Measurements from ENCODE around the gene BANF2. TPM values are rescaled to one million over a fixed set of nuclear protein-coding genes. Genes with fewer than 3 reads are reported as not detected.
A peak's percentile ranks its signal among the peaks of the same experiment; 100 is the strongest.

BANF2 gene
- total and polyA plus RNA-seq, 2 of the 13 experiments (the other 11 are each of a cell fraction or from before 2014, with no cell fraction given) = 0.35 TPM; not detected in 1

- TF ChIP-seq, protein P1, sequence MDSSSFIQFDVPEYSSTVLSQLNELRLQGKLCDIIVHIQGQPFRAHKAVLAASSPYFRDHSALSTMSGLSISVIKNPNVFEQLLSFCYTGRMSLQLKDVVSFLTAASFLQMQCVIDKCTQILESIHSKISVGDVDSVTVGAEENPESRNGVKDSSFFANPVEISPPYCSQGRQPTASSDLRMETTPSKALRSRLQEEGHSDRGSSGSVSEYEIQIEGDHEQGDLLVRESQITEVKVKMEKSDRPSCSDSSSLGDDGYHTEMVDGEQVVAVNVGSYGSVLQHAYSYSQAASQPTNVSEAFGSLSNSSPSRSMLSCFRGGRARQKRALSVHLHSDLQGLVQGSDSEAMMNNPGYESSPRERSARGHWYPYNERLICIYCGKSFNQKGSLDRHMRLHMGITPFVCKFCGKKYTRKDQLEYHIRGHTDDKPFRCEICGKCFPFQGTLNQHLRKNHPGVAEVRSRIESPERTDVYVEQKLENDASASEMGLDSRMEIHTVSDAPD (CRISPR knock-in tag; IDR thresholded peaks at IDR 0.05) = no peak
- TF ChIP-seq CTCF (CRISPR knock-in tag; IDR thresholded peaks at IDR 0.05) (no peak), ZNF749 (CRISPR knock-in tag; IDR thresholded peaks at IDR 0.05; ENCODE audit: borderline replicate concordance) (no peak), TCF12 (IDR thresholded peaks at IDR 0.05) (no peak), TCF12 (CRISPR knock-in tag; IDR thresholded peaks at IDR 0.05) (no peak), FOSL1 (CRISPR knock-in tag; IDR thresholded peaks at IDR 0.05; ENCODE audit: borderline replicate concordance) (no peak), CBX2 (IDR thresholded peaks at IDR 0.05; ENCODE audit: low read depth, low read length) (no peak), CBX2 (CRISPR knock-in tag; IDR thresholded peaks at IDR 0.05; ENCODE audit: low read depth) (no peak), FOXK1 (CRISPR knock-in tag; IDR thresholded peaks at IDR 0.05; ENCODE audit: borderline replicate concordance, low read depth) (no peak), SETDB1 (CRISPR knock-in tag; IDR thresholded peaks at IDR 0.05; ENCODE audit: borderline replicate concordance) (no peak), ZNF790 (CRISPR knock-in tag; IDR thresholded peaks at IDR 0.05; ENCODE audit: borderline replicate concordance) (0 out of 2 replicates have a peak, but pooled peaks have one; percentile 53), MXD4 (CRISPR knock-in tag; IDR thresholded peaks at IDR 0.05) (no peak), HES4 (CRISPR knock-in tag; IDR thresholded peaks at IDR 0.05; ENCODE audit: borderline replicate concordance) (peak; percentile 29; the same call in 1 of the 2 replicates), ZNF121 (CRISPR knock-in tag; IDR thresholded peaks at IDR 0.05) (no peak), PRPF4 (IDR thresholded peaks at IDR 0.05; ENCODE audit: low read depth, low read length, poor library complexity, severe bottlenecking) (no peak), ELF4 (CRISPR knock-in tag; IDR thresholded peaks at IDR 0.05; ENCODE audit: borderline replicate concordance) (0 out of 2 replicates have a peak, but pooled peaks have one; percentile 2), ZNF615 (CRISPR knock-in tag; IDR thresholded peaks at IDR 0.05; ENCODE audit: borderline replicate concordance) (no peak), ZNF530 (CRISPR knock-in tag; IDR thresholded peaks at IDR 0.05; ENCODE audit: low read depth) (no peak), ZXDC (CRISPR knock-in tag; IDR thresholded peaks at IDR 0.05) (0 out of 2 replicates have a peak, but pooled peaks have one; percentile 43)
- TF ChIP-seq, protein P2, sequence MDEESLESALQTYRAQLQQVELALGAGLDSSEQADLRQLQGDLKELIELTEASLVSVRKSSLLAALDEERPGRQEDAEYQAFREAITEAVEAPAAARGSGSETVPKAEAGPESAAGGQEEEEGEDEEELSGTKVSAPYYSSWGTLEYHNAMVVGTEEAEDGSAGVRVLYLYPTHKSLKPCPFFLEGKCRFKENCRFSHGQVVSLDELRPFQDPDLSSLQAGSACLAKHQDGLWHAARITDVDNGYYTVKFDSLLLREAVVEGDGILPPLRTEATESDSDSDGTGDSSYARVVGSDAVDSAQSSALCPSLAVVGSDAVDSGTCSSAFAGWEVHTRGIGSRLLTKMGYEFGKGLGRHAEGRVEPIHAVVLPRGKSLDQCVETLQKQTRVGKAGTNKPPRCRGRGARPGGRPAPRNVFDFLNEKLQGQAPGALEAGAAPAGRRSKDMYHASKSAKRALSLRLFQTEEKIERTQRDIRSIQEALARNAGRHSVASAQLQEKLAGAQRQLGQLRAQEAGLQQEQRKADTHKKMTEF (CRISPR knock-in tag; IDR thresholded peaks at IDR 0.05) = no peak
These were observed 18.1 kb upstream of the BANF2 start (continued) for GRCh38 chr20:17681726-17682102.

All from HepG2 (cell line).